Esophagus (tissue), 2 donors: ENCODE data around the gene SHOC2. TPM values are rescaled to one million over a fixed set of nuclear protein-coding genes. Genes with fewer than 3 reads are reported as not detected.

ENCODE experiments used
- H3K27ac ChIP-seq, 2 donors: one replicate each; pipeline ENCODE4 v1.5.1; 2013; ENCODE audit warnings: low read depth in 2 of 2, mild to moderate bottlenecking in 2 of 2, inconsistent platforms in 1 of 2, low read length in 1 of 2, moderate library complexity in 1 of 2
- H3K27me3 ChIP-seq, 2 donors: one replicate each; pipeline ENCODE4 v1.6.1; 2013; ENCODE audit warnings: low read length in 2 of 2, control low read depth in 1 of 2, mild to moderate bottlenecking in 1 of 2; ENCODE audit not compliant: insufficient read depth in 2 of 2, control insufficient read depth in 1 of 2
- H3K36me3 ChIP-seq, 2 donors: one replicate each; pipeline ENCODE4 v1.6.1; 2013; ENCODE audit warnings: low read length in 1 of 2; ENCODE audit not compliant: control insufficient read depth in 2 of 2, insufficient read depth in 2 of 2
- H3K4me1 ChIP-seq, 2 donors: one replicate each; pipeline ENCODE4 v1.6.1; 2013; ENCODE audit warnings: low read length in 1 of 2; ENCODE audit not compliant: control insufficient read depth in 2 of 2, insufficient read depth in 2 of 2
- H3K4me3 ChIP-seq, 2 donors: one replicate each; pipeline ENCODE4 v1.5.1; 2013; ENCODE audit warnings: low read length in 2 of 2, mild to moderate bottlenecking in 2 of 2, low read depth in 1 of 2, moderate library complexity in 1 of 2
- H3K9me3 ChIP-seq, 2 donors: one replicate each; pipeline ENCODE4 v1.6.1; 2013; ENCODE audit warnings: mild to moderate bottlenecking in 2 of 2, low read depth in 1 of 2, low read length in 1 of 2, moderate library complexity in 1 of 2; ENCODE audit not compliant: control insufficient read depth in 2 of 2, insufficient read depth in 1 of 2
- whole genome bisulfite sequencing, 2 donors: extraction: QIAGEN DNeasy Blood & Tissue Kit; methylation state at CpG; one replicate each; pipeline ENCODE4 v1.1.7; 2013; 5-methylcytosine and 5-hydroxymethylcytosine counted together
- polyA plus RNA-seq, 2 donors: library from polyadenylated mRNA; stranded (reverse); fragments of 200-250 nt; gene quantifications; one replicate each; pipeline ENCODE4 v1.2.3, GENCODE V29; 2013
- donor health status: healthy with polysubstance abuse.
- donor health status: Bipolar disorder and iron deficiency.

Gene SHOC2
- polyA plus RNA-seq, 2 donors = 15.3 to 16.6 TPM

DNA sequence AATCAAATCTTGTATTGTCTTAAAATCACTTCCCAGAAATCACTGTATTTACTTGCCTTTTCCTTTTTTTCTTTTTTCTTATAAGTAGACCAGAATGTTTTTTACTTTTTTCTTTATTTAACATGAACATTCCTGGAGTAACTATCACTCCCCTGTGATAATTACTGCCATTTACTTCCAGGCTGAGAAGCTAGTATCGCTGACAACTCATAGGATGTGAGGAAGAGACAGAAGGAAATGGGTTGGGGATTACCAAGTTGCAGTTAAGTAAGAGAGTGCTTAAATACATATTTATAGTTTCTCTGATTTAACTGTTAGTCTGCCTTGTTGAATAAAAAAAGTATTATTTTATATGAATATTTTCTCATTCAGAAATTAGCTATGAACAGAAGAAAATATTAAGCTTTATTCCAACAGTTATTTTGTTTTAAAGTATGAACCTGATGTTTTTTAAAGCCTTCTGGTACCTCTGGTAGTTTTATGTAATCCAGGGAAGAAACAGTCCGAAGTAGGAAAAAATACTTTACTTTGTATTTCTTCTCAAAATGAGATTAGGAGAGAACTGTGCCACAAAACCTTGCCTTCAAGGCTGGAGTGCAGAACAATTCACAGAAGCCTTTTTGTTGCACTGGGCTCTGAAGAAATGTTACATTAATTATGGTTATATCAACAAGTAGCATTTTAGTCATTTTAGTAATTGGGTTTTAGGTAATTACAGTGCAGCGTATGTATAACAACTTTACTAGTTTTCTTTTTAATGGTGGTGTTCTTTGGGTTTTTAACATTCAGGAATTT, 72.8 kb downstream of the SHOC2 start:
- no peaks in the 10 kb centered on the region for H3K27me3 ChIP-seq
- 84 to 86% methylated on average over 3 of the region's 3 CpGs for WGBS, 2 donors

DNA sequence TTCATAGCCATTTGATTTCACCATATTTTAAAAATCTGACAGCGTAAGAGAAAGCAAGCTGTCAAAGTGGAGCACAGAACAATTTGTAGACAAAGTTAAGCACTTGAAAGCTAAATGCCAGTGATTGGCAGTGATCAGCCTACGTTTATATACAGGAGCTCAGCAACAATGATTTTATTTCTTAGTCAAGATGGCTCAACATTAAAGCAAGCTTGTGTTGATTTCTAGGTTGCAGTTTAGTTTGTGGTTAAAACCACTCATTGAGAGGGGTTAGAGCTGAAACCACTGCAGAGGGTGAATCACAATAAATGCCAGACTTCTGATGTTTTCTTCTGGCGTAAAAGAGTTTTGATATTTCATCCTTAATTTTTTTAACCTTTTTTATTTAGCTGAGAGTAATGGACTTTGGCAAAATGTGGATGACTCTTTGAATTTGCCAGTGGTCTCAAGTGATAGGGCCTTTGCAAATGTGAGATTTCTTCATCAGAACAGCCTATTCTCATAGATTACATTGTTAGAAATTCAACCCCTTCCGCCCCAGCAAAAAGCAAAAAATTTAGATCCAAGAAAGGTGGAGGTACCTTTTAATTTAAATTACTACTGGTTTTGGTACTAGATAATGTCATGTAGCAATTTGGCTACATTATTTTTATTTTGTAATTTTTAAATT, 73.8 kb downstream of the SHOC2 start:
- H3K4me3 ChIP-seq = no peak overlapping the region
- H3K27me3 ChIP-seq = no peaks in the 10 kb centered on the region
- 78 to 80% methylated on average over 4 of the region's 4 CpGs for WGBS, 2 donors
- H3K27ac ChIP-seq = no peak overlapping the region
- peaks cover 0 to 2% of the 10 kb centered on the region in 2 donors for H3K36me3 ChIP-seq
- H3K4me1 ChIP-seq = no peaks in the 10 kb centered on the region
- no peaks in the 10 kb centered on the region for H3K9me3 ChIP-seq

More for the DNA sequence above, 72.8 kb downstream of the SHOC2 start:
- Histone ChIP-seq H3K27ac (no peak overlapping the region), H3K9me3 (no peaks in the 10 kb centered on the region), H3K4me1 (no peaks in the 10 kb centered on the region), H3K4me3 (no peak overlapping the region), H3K36me3 (peaks cover 0 to 2% of the 10 kb centered on the region in 2 donors)

DNA sequence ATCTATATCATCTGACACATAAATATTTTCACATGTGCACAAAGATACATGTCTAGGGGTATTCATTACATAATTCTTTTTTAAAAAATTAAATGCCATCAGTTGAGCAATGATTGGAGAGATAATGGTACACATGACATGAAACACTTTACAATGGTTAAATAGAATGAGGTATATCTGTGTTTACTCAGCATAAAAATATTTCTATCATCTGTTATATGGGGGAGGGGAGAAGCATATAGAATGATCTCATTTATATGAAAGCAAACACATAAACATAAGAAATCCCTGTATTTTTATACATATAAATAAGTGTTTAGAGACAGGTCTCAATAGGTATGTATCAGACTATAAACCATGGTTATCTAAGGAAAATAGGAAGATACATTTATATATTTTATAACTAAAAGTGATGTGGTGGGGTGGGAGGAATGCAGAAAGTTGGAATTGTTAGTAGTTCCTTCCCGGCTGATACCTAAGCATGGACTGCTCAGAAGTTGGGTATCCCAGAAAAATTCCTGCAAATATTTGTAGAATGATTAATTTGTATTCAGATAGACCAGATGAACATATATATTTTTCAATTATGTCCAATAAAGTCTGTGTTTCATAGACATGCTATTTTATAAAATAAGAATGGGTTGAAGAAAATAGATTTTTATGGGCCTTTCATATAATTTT, 75.1 kb downstream of the SHOC2 start:
- 100% methylated on average over 1 of the region's 1 CpG for WGBS, 2 donors
- no peaks in the 10 kb centered on the region for H3K9me3 ChIP-seq
- H3K36me3 ChIP-seq = peaks cover 0 to 2% of the 10 kb centered on the region in 2 donors
- H3K27me3 ChIP-seq = no peaks in the 10 kb centered on the region
- no peaks in the 10 kb centered on the region for H3K4me1 ChIP-seq
- H3K27ac ChIP-seq = no peak overlapping the region
- H3K4me3 ChIP-seq = no peak overlapping the region

GRCh38 chr10:110995301-110995700, 75.9 kb downstream of the SHOC2 start:
- Histone ChIP-seq H3K9me3 (no peaks in the 10 kb centered on the region), H3K36me3 (peaks cover 0 to 2% of the 10 kb centered on the region in 2 donors), H3K27me3 (no peaks in the 10 kb centered on the region), H3K4me3 (no peak overlapping the region), H3K4me1 (no peaks in the 10 kb centered on the region), H3K27ac (no peak overlapping the region)
- 68 to 72% methylated on average over 2 of the region's 2 CpGs for WGBS, 2 donors

- Histone ChIP-seq H3K4me1 (no peaks in the 10 kb centered on the region), H3K9me3 (no peaks in the 10 kb centered on the region), H3K4me3 (no peak overlapping the region), H3K36me3 (peaks cover 0 to 2% of the 10 kb centered on the region in 2 donors), H3K27ac (no peak overlapping the region), H3K27me3 (no peaks in the 10 kb centered on the region)
- WGBS, 2 donors = 98 to 99% methylated on average over 6 of the region's 6 CpGs
These were observed 76.9 kb downstream of the SHOC2 start for GRCh38 chr10:110996256-110996655.

GRCh38 chr10:111004016-111004415, 84.6 kb downstream of the SHOC2 start:
- H3K27ac ChIP-seq = no peak overlapping the region
- no peaks in the 10 kb centered on the region for H3K9me3 ChIP-seq
- no peaks in the 10 kb centered on the region for H3K4me1 ChIP-seq
- H3K36me3 ChIP-seq = no peaks in the 10 kb centered on the region
- 95 to 97% methylated on average over 1 of the region's 1 CpG for WGBS, 2 donors
- no peaks in the 10 kb centered on the region for H3K27me3 ChIP-seq
- H3K4me3 ChIP-seq = no peak overlapping the region

DNA sequence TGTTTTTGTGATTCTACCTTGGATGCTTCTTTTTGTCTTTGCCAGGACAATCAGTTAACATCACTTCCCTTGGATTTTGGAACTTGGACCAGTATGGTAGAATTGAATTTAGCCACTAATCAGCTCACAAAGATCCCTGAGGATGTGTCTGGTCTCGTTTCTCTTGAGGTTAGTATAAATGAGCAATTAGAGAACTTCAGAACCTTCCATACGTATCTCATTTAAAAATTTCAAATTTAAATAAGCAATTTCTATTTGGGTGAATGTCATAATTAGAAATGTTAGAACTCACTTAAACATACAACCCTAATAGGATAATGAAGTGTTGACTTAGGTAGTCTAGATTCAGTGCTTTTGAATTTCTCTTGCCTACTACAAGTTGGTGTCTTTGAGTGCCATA, 88.1 kb downstream of the SHOC2 start:
- Histone ChIP-seq H3K27ac (no peak overlapping the region), H3K27me3 (no peaks in the 10 kb centered on the region), H3K4me1 (no peaks in the 10 kb centered on the region), H3K4me3 (no peak overlapping the region), H3K36me3 (no peaks in the 10 kb centered on the region), H3K9me3 (no peaks in the 10 kb centered on the region)
- 86 to 93% methylated on average over 2 of the region's 2 CpGs for WGBS, 2 donors

DNA sequence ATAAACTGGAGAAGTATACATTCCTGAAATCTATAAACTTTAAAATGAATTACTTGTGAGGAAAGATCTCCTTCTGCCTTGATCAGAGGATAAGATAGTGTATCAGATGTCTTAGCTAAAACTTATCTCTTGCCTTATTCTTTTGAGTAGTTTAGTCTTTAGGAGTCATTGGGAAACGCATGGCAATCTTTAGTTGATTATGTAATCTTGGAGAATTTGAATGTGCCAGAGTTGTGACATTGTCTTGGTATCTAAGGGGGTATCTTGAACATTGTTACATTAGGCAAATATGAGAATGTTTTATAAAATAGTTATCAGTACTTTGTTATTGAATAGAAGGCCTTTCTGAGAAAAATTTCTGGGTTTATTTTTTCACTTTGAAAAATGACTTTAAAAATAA, 95.8 kb downstream of the SHOC2 start:
- Histone ChIP-seq H3K9me3 (no peaks in the 10 kb centered on the region), H3K27ac (no peak overlapping the region), H3K36me3 (no peaks in the 10 kb centered on the region), H3K4me3 (no peak overlapping the region), H3K4me1 (no peaks in the 10 kb centered on the region), H3K27me3 (no peaks in the 10 kb centered on the region)
- 76 to 87% methylated on average over 1 of the region's 1 CpG for WGBS, 2 donors

DNA sequence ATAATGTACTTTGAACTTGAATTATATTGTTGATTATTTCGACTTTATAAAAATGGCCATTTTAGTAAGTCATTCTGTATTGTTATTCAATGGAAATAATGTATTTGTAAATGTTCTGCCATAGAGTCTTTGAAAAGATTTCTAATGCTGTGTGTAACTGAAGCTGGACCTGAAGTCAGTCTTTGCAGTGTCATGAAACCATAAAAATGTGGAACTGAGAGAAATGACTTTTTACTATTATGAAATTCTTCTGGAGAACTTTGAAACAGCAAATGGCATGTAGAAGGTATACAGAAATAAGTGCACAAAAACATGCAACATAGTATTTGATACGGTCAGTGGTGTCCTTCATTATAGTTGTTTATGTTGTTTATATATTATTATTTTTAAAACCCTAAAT, 97.7 kb downstream of the SHOC2 start:
- Histone ChIP-seq H3K36me3 (no peaks in the 10 kb centered on the region), H3K27ac (no peak overlapping the region), H3K27me3 (no peaks in the 10 kb centered on the region), H3K4me1 (no peaks in the 10 kb centered on the region), H3K4me3 (no peak overlapping the region), H3K9me3 (no peaks in the 10 kb centered on the region)
- 56 to 74% methylated on average over 2 of the region's 2 CpGs for WGBS, 2 donors
